NT2/D1 (cell line): ENCODE measurements around the gene PLEKHG4B.
A peak's percentile ranks its signal among the peaks of the same experiment; 100 is the strongest.
"Not testable (repeated sequence)": the region's sequence is repeated elsewhere in the genome, so short reads cannot be mapped to it uniquely, and the experiment has no call there.

Experiments used
- DNase-seq: peaks from one replicate; pipeline ENCODE4 v3.0.0-alpha.2; 2011; ENCODE audit warnings: low read depth, low spot score
- H3K27me3 ChIP-seq: 2 replicates; pipeline ENCODE4 v1.6.0; 2011; ENCODE audit warnings: mild to moderate bottlenecking; ENCODE audit not compliant: insufficient read length, insufficient read depth
- H3K36me3 ChIP-seq: 2 replicates; pipeline ENCODE4 v1.6.1; 2011; ENCODE audit warnings: mild to moderate bottlenecking, low read length, mixed read lengths; ENCODE audit not compliant: insufficient read depth, insufficient read length
- H3K4me1 ChIP-seq: 2 replicates; pipeline ENCODE4 v1.5.1; 2011; ENCODE audit not compliant: insufficient read depth, insufficient read length
- H3K4me3 ChIP-seq: 2 replicates; pipeline ENCODE4 v1.5.1; 2011; ENCODE audit warnings: low read depth; ENCODE audit not compliant: insufficient read length
- H3K9ac ChIP-seq: 2 replicates; pipeline ENCODE4 v1.6.0; 2011; ENCODE audit warnings: low read depth; ENCODE audit not compliant: insufficient read length
- H3K9me3 ChIP-seq: 2 replicates; pipeline ENCODE4 v1.5.1; 2011; ENCODE audit warnings: mild to moderate bottlenecking, low read length; ENCODE audit not compliant: insufficient read depth
- SUZ12 ChIP-seq: IDR thresholded peaks from 2 replicates; pipeline ENCODE4 v1.6.1; 2011; ENCODE audit not compliant: insufficient read length, insufficient read depth; ENCODE audit errors: extremely low read depth
- YY1 ChIP-seq: IDR thresholded peaks from 2 replicates; pipeline ENCODE4 v1.6.1; 2011; ENCODE audit not compliant: insufficient read length, insufficient read depth
- ZNF274 ChIP-seq: IDR thresholded peaks from 2 replicates; pipeline ENCODE4 v1.6.1; 2011; ENCODE audit warnings: mild to moderate bottlenecking, low read depth, low read length

The PLEKHG4B gene, protein sequence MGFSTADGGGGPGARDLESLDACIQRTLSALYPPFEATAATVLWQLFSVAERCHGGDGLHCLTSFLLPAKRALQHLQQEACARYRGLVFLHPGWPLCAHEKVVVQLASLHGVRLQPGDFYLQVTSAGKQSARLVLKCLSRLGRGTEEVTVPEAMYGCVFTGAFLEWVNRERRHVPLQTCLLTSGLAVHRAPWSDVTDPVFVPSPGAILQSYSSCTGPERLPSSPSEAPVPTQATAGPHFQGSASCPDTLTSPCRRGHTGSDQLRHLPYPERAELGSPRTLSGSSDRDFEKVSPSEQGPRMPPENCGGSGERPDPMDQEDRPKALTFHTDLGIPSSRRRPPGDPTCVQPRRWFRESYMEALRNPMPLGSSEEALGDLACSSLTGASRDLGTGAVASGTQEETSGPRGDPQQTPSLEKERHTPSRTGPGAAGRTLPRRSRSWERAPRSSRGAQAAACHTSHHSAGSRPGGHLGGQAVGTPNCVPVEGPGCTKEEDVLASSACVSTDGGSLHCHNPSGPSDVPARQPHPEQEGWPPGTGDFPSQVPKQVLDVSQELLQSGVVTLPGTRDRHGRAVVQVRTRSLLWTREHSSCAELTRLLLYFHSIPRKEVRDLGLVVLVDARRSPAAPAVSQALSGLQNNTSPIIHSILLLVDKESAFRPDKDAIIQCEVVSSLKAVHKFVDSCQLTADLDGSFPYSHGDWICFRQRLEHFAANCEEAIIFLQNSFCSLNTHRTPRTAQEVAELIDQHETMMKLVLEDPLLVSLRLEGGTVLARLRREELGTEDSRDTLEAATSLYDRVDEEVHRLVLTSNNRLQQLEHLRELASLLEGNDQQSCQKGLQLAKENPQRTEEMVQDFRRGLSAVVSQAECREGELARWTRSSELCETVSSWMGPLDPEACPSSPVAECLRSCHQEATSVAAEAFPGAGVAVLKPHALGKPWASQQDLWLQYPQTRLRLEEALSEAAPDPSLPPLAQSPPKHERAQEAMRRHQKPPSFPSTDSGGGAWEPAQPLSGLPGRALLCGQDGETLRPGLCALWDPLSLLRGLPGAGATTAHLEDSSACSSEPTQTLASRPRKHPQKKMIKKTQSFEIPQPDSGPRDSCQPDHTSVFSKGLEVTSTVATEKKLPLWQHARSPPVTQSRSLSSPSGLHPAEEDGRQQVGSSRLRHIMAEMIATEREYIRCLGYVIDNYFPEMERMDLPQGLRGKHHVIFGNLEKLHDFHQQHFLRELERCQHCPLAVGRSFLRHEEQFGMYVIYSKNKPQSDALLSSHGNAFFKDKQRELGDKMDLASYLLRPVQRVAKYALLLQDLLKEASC (N-terminal part only)

DNA sequence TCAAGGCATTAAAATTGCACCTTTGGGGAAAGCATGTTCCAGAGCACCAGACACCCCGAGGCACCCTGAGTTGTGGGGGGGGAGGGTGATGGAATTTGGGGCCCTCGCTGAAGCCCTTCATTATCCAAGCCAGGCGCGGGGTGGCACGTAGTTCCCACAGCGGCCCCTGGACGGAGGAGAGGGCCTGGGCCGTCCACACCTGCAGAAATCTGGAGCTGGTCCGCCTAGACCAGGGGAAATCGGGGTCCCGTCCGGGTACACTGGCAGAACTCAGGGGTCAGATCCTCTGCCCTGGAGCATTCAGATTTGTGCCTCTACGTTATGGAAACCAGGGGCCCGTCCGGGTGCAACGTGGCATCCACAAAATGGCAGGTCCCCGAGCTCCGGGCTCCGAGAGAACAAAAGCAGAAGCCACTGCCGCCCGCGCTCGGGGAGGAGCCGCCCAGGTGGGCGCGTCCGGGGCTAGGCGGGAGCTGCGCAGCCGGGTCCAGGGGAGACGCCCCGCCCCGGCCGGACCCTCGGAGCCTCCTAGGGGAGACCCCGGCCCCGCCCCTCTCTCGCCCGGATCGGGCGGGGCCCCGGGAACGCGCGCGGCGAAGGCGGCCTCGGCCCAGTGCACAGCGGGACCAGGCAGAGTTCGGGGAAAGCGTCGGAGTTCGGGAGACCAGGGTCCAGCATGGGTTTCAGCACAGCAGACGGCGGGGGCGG, at the start of gene PLEKHG4B:
TSS of gene PLEKHG4B (plus strand) at position 613 of the 708 bp plus-strand sequence. CDS start at position 677, 64 bp downstream.
- Histone ChIP-seq H3K9ac (peak within 1 kb of the TSS; percentile 82), H3K36me3 (peaks cover 24% of the 10 kb centered on the region), H3K4me3 (peak within 1 kb of the TSS; percentile 55), H3K27me3 (no peaks in the 10 kb centered on the region), H3K4me1 (peaks cover 22% of the 10 kb centered on the region), H3K9me3 (no peaks in the 10 kb centered on the region)
- TF ChIP-seq ZNF274, result no peak
- no peak for TF ChIP-seq SUZ12
- TF ChIP-seq YY1, result peak; percentile 12
- DNase-seq, result peak; percentile 77

DNA sequence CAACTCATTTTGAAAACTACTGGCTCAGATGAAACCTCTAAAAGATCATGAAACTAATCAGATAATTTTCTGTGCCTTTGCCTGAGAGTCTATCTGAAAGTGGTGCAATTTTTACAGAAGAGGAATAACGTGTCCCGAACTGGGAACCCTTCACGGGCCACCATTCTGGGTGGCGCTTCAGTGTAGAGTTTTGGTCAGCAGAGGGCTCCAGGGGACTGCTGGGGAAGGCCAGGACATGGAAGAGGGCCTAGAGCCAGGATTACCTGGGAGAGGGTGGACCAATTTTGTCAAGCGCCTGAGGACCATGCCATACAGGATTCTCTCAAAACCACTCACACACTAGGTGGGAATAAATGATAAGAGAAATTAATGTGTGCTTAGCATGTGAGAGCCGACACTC, 49.7 kb upstream of the PLEKHG4B start:
- no peak for DNase-seq
- Histone ChIP-seq H3K9me3 (no peaks in the 10 kb centered on the region), H3K36me3 (no peaks in the 10 kb centered on the region), H3K9ac (no peak overlapping the region), H3K4me1 (no peaks in the 10 kb centered on the region), H3K27me3 (no peaks in the 10 kb centered on the region), H3K4me3 (no peak overlapping the region)
- TF ChIP-seq ZNF274 (no peak), SUZ12 (no peak), YY1 (no peak)

DNA sequence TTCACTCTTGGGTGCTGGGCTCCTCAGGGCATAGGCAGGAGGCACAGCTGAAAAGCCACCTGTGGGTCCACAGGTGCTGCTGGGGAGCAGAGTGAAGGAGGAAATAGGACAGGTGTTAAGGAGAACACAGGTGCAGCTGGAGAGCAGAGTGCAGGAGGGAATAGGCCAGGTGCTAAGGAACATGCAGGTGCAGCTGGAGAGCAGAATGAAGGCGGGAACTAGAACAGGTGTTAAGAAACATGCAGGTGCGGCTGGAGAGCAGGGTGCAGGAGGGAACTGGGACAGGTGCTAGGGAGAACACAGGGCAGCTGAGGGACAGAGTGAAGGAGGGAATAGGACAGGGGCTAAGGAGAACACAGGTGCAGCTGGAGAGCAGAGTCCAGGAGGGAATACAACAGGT, 43.8 kb upstream of the PLEKHG4B start:
- no peaks in the 10 kb centered on the region for H3K4me1 ChIP-seq
- DNase-seq, result no peak
- no peaks in the 10 kb centered on the region for H3K9me3 ChIP-seq
- peaks cover 26% of the 10 kb centered on the region for H3K27me3 ChIP-seq
- H3K9ac ChIP-seq, result no peak overlapping the region
- TF ChIP-seq YY1 (no peak), SUZ12 (no peak), ZNF274 (no peak)
- no peak overlapping the region for H3K4me3 ChIP-seq
- H3K36me3 ChIP-seq, result no peaks in the 10 kb centered on the region

DNA sequence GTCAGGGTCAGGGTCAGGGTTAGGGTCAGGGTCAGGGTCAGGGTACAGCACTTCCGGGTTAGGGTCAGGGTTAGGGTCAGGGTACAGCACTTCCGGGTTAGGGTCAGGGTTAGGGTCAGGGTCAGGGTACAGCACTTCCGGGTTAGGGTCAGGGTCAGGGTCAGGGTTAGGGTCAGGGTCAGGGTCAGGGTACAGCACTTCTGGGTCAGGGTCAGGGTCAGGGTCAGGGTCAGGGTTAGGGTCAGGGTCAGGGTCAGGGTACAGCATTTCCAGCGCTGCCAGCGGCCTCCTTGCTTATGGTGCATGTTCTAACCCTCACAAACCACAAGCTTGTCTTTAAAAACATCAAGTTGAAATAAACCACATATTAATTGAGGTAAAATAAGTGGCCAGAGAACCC, 42.4 kb upstream of the PLEKHG4B start:
- not testable (repeated sequence) for H3K9ac ChIP-seq, H3K4me1 ChIP-seq, H3K9me3 ChIP-seq, H3K36me3 ChIP-seq, H3K4me3 ChIP-seq, DNase-seq
- H3K27me3 ChIP-seq, result peaks cover 26% of the 10 kb centered on the region

DNA sequence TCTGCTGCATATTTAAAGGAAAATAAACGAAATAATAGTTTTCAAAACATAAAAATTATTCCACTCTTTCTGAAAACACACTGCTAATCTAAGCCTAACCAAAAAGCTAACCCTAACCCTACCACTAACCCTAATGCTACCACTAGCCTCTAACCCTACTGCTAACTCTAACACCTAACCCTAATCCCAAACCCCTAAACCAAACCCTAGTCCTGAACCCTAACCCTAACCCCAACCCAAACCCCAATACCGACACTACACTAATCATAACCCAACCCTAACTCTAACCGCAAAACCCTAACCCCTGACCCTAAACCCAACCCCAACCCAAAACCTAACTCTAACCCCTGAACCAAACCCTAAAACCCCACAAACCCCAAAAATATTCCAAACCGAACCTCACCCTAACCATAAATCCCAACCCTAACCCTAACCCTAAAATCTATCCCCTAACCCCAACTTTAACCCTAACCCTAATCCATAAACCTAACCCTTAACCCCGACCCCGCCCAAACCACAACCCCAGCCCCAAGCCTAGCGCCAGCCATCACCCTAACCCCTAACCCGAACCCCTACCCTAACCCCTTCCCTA, 41.9 kb upstream of the PLEKHG4B start:
- Histone ChIP-seq H3K4me1 (peaks cover 4% of the 10 kb centered on the region), H3K4me3 (no peak overlapping the region), H3K9ac (no peak overlapping the region), H3K36me3 (no peaks in the 10 kb centered on the region), H3K27me3 (peaks cover 26% of the 10 kb centered on the region), H3K9me3 (no peaks in the 10 kb centered on the region)
- no peak for DNase-seq
- TF ChIP-seq ZNF274, result no peak
- TF ChIP-seq SUZ12, result no peak
- TF ChIP-seq YY1, result no peak

DNA sequence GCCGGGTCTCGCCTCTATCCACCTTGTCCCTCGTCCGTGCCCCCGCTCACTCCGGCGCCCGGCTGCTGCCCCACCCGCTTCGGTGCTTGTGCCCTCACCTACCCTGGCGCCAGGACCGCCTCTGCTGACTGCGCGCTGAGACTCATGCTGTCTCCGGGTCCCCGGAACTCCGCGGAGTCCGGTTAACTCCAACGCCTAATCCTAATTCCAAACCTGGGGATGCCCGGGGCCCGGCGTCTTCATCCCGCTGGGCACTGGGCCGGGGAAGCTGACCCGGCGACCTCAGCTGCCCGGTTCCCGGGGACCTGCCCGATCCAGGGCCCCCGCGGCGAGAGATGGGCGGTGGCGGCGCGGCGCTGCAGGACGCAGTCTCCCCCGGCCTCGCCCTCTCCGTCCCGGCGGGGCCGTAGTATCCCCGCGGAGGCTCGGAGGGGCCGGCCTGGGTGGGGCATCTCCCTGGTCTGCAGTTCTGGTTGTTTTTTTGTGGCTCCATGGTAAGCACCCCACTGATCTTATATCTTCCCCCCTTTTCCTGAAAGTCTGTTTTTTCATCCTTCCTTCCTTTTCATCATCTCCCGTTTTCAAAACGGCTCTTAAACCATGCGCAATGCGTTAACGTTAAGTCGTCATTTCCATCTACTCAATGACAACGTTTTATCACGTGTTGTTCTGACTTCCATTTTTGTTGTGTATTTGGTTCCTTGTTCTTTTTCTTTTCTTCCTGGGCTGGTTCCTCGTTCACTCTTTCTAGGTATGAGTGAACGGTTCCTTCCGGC, 41.1 kb upstream of the PLEKHG4B start:
- no peaks in the 10 kb centered on the region for H3K36me3 ChIP-seq
- no peak for DNase-seq
- H3K9me3 ChIP-seq, result no peaks in the 10 kb centered on the region
- peaks cover 26% of the 10 kb centered on the region for H3K27me3 ChIP-seq
- no peak overlapping the region for H3K9ac ChIP-seq
- H3K4me1 ChIP-seq, result peaks cover 4% of the 10 kb centered on the region
- no peak overlapping the region for H3K4me3 ChIP-seq
- no peak for TF ChIP-seq YY1
- TF ChIP-seq ZNF274, result no peak
- TF ChIP-seq SUZ12, result no peak
